NCI-H2081 (cell line): ENCODE results near the gene SLC26A8.
A peak's percentile ranks its signal among the peaks of the same experiment; 100 is the strongest.
"Not testable (repeated sequence)": the region's sequence is repeated elsewhere in the genome, so short reads cannot be mapped to it uniquely, and the experiment has no call there.

ENCODE experiments used
- DNase-seq, 2 experiments: peaks; one replicate each; lab custom pipeline; 2025; lab: John Stamatoyannopoulos, UW

The SLC26A8 gene

DNA sequence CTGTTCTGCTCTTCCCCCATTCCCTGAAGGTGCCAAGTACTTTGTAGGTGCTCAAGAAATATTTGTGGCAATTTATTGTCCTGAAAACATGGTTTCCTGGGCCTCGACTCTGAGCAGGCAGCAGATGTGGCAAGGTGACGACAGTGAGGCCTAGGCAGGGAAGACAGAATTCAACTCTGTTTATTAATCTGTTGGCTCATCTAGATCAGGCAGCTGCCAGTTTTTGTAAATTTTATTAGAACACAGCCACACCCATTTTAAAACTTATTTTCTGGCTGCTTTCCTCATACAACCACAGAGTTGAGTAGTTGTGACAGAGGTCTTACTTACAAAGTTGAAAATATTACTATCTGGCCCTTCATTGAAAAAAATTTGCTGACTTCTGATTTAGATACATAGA lies 27.7 kb upstream of the SLC26A8 start:
- DNase-seq: no peak

DNA sequence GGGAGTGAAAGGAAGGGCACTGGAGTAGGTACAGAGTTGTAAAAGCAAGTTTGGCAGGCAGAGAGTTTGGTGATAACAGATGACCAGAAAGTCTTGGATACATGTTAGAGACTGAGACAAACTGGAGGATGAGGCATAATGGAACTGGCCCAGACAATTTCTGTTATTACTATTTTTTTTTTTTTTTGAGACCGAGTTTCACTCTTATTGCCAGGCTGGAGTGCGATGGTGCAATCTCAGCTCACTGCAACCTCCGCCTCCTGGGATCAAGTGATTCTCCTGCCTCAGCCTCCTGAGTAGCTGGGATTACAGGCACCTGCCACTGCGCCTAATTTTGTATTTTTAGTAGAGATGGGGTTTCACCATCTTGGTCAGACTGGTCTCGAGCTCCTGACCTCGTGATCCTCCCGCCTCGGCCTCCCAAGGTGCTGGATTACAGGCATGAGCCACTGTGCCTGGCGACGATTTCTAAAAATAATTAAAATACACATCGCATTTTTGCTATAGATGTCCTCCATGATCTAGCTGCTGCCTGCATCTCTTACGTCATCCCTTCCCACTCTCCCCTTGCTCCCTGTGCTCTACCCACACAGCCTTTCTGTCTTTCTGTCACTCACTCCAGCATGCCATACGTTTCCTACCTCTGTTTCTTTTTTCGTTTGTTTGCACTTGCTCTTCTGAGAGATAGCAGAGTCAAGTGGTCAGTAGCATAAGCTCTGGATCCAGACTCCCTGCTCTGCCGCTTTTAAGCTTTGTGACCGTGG lies 26.7 kb upstream of the SLC26A8 start:
- no peak for DNase-seq

DNA sequence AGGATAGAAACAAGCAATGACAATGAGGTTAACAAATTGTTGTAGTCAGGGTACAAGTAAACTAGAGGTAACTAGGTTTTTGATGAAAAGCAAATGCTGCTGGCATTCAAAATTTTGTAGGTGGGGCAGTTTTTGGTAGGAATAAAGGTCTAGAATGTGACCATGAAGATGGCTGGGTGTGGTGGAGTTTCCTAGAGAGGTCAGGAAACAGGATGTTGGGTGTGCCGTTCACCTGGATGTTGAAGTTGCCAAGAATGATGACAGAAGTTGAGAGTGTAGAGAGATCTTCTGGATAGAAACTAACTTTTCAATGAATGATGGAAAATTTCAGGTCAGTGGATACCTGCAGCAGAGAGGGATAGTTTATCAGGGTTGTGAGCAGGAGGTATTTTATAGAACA lies 25.9 kb upstream of the SLC26A8 start:
- DNase-seq: no peak

DNA sequence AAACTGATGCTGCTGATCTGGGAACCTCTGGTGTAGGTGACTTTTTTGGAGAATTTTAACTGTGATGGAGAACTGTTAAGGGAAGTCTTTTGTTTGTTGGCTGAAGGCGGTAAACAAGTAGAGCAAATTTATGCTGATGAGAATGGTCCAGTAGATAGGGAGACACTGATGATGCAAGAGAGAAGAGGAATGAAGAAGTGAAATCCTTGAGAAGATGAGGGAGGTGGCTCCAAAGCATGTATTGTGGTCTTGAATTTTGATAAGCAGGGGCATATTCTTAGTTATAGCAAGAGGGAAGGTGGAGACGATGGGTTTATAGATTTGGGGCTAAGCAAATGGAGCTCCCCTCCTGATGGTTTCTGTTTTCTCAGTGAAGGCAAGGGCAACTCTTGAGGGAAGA lies 25.1 kb upstream of the SLC26A8 start:
- DNase-seq: no peak

DNA sequence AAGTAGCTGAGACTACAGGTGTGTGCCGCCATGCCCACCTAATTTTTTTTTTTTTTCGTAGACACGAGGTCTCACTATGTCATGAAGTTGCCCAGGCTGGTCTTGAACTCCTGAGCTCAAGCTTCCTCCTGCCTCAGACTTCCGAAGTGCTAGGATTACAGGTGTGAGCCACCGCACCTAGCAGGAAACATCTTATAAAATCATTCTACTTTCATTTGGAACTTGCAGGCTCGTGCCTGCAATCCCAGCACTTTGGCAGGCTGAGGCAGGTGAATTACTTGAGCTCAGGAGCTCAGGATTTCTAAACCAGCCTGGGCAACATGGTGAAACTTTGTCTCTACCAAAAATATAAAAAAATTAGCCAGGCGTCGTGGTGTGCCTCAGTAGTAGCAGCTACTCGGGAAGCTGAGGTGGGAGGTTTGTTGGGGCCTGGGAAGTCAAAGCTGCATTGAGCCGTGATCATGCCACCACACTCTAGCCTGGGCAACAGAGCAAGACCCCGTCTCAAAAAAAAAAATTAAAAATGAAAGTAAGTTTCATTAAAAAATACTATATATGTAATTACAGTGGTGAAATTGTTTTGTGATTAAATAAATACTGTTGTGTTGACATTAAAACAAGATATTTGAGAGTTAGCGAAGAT lies 18.3 kb upstream of the SLC26A8 start:
- no peak for DNase-seq

DNA sequence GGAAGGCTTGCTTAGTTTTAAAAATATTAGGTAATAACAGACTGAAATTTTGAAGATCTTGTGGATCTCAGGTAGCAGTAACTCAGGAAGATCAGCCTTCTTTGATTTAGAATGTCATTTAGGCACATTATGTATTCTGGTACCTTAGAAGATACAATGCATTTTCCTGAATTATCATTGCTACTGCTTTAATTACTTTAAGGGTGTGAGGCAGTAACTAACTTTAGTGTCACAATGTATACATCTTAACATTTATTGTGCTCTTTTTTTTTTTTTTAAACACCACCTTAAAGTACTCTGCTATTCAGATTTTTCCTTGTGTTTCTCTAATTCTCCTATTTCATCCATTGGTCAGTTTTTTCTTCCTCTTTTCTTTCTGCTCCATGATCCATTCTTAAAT lies 16.5 kb upstream of the SLC26A8 start:
- no peak for DNase-seq

DNA sequence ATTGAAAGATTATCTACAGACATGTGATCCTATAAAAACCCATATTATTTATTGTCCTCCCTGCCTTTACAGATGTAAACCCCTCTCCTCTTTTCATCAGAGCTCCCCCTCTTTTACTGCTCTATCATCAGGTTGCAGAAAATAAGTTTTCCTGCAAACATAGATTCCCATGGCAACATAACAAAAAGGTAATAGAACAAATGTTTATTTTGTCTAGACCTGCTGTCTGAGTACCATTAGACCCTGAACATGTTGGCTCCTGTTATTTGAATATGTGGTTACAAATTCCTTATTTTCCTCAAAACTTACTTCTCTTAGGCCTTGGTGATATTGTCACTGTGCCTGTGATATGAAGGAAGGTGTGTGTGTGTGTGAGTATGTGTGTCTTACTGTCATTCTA lies 14.7 kb upstream of the SLC26A8 start:
- peak in 1 of 2 experiments; percentile 10 for DNase-seq

DNA sequence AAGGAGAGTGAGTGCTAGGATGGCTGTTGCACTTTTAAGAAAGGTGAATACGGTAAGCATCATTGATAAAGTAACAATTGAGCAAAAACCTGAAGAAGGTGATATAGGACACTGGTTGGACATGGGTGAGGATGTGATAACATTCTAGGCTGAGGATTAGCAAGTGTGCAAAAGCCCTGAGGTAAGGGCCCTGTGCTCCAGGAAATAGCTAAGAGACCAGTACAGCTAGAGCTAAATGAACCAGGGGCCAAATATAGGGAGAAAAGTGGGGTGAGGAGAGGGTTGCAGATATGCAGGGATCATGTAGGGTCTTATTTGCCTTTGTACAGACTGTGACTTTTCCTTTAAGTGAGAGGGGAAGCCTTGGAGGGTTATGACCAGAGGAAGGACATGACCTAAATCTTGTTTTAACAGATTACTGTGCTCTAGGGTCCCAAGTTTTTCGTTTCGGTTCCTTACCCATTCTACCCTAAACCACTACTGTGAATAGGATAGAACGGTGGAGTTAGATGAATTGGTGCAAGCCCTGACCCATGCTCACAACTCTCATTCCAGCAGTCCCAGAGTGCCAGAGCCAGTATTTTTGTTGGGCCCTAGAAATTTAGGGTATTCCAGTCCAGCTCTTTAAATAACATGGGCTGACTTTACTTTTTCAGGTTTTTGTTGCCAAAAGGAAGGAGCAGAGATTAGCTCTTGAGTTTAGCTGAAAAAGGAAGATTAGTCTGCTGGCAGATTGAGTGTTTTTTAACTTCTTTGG lies 13.9 kb upstream of the SLC26A8 start:
- no peak for DNase-seq

DNA sequence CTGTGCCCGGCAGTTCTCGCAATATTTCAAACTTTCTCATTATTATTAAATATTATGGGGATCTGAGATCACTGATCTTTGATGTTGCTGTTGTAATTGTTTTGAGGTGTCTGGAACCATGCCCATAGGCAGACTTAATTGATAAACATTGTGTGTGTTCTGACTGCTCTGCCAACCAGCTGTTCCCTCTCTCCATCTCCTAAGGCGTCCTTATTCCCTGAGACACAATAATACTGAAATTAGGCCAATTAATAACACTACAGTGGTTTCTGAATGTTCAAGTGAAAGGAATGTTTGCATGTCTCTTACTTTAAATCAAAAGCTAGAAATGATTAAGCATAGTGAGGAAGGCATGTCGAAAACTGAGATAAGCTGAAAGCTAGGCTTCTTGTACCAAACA lies 10.8 kb upstream of the SLC26A8 start:
- no peak for DNase-seq

DNA sequence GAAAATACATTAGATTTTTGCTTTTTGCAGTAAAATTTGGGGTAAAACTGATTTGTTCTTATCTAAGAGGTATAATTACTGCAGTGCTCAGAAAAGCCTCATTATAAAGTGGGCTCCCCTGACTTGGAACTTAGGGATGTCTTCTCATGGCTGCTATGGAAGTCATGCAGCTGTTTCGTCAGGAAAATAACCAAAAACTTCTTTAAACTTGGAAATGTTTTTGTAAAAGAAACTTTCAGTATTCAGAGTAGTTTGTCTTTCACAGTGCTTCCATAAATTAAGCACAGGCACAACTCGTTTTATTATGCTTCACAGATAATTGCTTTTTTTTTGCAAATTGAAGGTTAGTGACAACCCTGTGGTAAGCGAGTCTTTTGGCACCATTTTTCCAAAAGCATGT lies 10.0 kb upstream of the SLC26A8 start:
- DNase-seq: no peak

DNA sequence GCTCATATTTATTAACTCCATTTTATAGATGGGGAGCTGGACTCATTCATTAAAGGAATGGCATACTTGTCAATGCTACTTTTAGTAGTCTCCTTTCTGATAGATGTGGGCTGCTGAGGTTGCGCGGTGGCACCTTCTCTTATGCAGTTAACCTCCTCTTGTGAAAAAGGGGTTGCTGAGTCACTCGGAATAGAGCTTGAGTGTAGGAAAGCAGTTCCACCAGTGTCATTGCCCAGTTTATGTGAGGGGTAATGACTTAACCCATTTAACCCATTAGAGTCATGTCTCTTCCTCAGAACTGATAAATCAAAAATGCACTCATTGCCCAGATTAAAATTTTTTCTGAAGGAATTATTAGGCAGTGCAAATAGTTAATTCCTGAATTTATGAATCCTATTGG lies 9.5 kb upstream of the SLC26A8 start:
- no peak for DNase-seq

DNA sequence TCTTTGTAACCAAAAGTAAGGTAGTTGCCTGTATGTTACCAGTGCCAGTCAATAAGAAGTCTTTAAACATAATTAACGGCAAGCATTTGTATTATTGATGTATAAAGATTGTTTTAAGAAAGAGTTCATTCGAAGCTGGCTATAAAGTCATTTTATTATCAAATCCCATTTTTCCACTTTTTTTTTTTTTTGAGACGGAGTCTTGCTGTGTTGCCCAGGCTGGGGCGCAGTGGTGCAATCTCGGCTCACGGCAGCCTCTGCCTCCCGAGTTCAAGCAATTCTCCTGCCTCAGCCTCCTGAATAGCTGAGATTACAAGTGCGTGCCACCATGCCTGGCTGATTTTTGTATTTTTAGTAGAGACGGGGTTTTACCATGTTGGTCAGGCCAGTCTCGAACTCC lies 8.7 kb upstream of the SLC26A8 start:
- not testable (repeated sequence) for DNase-seq

DNA sequence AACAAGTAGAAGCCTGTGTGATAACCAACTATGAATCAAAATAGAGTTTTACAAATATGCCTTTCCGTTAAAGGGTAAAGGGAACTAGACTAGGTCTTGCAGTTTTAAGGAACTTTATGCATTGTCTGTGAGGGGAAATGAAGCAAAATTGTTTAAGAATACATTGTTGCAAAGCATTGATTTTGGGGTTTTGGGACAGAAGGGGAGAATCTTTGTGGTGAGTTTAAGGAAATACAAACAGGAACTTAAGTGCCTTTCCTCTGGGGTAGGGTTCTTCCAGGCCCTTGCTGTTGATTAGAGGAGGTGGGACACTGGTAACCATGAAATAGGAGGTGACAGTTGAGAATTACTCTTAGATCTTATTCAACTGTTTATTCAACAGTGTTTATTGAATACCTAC lies 7.8 kb upstream of the SLC26A8 start:
- DNase-seq: no peak

DNA sequence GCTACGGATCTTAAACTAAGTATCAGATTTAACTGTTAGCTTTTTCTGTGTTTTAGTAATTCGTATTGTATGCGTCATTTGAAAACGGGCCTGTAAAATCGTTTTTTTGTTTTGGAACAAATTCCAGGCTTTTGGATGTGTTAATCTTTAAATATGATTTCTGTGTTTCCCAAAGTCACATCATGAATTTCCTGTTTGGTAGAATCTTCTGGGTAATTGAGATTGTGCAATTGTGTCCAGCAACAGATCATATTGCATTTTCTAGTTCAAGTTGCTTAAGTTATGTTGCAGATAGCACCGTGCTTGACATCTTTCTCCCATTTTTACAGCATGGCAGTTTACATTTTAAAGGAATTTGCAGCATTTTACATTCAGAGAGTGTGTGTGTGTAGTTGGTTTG lies 5.0 kb upstream of the SLC26A8 start:
- peak in 1 of 2 experiments; percentile 8 for DNase-seq

DNA sequence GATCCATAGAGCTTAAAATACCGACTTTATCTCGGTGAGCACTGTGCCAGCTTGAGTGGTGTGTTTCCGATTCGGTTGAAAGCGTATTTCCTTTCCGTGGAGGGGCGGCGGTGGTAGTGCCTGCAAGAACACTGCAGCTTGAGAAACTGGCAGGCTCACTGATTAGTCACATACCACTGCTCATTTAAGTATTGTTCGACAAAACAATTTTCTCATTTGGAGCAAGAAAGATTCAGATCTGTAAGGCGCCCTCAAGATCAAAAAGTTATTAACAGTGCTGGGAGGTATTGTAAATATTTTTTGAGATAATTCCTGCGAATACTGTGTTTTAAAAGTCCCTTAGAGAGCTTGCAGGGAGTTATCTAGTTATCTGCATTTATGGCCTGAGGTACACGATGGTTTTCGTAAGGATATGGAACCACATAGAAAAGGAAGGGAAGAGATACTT lies 4.5 kb upstream of the SLC26A8 start:
- peak; percentile 20 to 53 for DNase-seq

DNA sequence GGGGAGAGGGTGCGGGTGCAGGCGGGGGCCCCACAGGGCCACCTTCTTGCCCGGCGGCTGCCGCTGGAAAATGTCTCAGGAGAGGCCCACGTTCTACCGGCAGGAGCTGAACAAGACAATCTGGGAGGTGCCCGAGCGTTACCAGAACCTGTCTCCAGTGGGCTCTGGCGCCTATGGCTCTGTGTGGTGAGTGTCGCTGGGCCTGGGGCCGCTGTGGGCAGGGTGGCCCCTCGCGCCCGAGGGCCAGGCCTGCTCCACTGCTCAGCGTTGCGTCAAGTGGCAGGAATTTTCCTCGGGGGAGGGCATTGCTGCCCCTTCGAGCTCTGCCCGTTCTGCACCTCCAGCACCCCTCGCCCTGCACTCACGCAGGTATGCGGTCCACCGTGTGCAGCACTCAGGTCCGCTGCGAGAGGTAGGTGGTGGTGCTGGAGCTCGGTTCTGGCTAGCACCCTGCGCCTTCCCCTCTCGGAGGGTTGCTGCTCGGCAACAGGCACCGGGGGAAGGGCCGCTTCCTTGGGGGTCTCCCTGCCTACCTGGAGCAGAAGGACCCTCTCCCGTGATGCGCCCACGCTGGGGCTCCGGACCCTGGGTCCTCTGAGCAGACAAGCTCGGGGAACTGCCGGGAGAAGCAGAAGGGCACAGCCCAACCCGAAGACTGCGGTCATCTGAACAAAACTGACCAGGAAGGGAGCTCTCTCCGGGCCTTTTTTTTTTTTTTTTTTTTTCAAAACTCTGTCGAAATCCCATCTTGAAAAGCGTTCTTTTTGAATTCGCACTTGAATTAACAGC lies 3.8 kb upstream of the SLC26A8 start:
- DNase-seq: peak in 1 of 2 experiments; percentile 46

DNA sequence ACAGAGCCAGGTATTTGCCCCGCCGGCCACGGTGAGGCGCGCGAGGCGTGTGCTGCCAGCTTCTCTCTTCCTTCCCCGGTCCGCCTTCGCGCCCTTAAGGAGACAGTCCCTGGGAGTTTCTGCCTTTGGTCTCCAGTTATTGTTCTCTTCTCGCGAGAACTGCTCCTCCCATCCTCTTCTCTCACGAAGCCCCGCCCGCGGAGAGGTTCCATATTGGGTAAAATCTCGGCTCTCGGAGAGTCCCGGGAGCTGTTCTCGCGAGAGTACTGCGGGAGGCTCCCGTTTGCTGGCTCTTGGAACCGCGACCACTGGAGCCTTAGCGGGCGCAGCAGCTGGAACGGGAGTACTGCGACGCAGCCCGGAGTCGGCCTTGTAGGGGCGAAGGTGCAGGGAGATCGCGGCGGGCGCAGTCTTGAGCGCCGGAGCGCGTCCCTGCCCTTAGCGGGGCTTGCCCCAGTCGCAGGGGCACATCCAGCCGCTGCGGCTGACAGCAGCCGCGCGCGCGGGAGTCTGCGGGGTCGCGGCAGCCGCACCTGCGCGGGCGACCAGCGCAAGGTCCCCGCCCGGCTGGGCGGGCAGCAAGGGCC lies 3.2 kb upstream of the SLC26A8 start, which contains the start of gene MAPK14:
TSS of gene MAPK14 (plus strand) at position 308 of the 587 bp plus-strand sequence. CDS start 350 bp downstream, outside the sequence.
- DNase-seq: peak; percentile 100

DNA sequence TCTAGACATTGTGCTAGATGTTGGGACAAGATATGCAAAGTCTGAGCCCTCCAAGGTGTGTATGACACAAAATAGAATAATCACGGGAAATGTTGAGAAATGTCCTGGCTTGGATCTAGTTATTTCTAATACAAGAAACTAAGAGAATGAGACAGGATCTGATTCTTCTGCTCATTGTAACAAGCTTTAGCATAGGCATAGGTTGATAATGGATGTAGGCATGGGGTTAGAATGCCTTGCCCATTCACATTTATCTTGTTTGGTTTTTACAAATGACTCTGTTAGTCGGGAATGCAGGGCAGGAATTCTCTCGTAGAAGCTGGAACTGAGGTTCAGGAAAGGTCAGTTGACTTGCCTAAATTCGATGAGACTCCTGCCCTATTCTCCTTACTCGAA lies 1.5 kb upstream of the SLC26A8 start:
- DNase-seq: no peak

DNA sequence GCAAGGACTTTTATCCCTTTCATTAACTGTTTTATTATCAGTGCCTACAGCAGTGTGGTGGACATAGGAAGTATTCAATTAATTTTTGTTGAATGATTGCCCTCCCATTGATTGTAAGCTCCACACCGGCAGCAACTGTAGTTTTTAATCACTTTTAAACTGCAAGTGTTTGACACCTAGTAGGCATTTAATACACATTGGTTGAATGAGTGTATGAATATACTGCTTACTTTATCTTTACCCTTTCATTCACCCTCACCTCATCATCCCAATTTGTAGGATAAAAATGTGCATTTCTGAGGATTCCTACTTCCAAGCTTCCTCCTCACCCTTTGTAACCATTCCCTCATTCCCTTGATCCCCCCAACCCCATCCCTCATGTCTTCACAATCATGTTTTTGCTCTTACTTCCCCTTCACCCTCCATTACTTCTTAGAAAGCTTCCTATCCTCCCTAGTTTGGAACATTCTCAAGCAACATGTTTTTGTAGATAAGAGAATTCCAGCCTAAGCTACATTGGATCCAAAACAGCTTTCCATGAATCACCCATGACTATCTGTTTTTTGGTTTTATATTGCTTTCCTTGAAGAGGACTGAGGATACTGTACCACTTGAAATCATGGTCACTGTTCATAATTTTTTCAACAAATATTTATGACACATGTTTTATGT lies 955 bp upstream of the SLC26A8 start:
- DNase-seq: no peak

DNA sequence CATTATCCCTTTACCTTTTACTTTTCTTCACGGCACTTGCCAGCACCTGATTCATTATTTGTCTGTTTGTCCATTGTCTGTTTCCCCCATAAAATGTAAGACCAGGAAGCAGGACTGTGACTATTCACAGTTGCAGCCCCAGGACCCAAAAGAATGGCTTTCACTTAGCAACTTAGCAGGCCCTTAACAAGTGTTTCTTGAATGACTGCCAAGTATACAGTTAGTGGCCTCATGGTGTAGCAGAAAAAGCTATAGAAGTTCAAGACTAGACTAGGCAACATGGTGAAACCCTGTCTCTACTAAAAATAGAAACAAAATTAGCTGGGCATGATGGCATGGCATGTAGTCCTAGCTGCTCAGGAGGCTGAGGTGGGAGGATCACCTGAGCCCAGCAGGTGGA lies 4.3 kb downstream of the SLC26A8 start:
- DNase-seq: no peak

DNA sequence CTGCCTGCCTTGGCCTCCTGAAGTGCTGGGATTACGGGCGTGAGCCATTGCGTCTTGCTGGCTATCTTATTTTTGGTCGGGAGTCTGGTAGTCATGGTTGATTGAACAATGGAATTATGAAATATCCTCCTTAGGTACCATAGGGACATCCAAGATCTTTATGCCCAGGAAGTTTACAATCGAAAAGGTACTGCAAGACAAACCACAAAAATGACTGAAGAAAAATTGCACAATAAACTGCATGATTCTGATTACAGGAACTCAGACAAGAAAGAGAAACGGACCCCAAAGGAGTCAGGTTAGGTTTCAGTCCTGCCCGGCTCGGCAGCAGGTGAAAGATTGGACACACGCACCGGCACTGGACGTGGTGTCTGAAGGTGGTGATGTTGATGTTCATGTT lies 5.3 kb downstream of the SLC26A8 start:
- DNase-seq: no peak
